Memory B cell (primary cell): ENCODE measurements around the gene CNIH4.
A peak's percentile ranks its signal among the peaks of the same experiment; 100 is the strongest.
"Not testable (repeated sequence)": the region's sequence is repeated elsewhere in the genome, so short reads cannot be mapped to it uniquely, and the experiment has no call there.

Experiments
- ATAC-seq: fragments of 150-1000 bp; cut with Tn5 transposase; 2 replicates; pipeline ENCODE4 v1.10.0; 2021; ENCODE audit warnings: low read depth, mild to moderate bottlenecking, moderate library complexity
- DNase-seq, 2 donors: peaks; one replicate each; pipeline ENCODE4 v3.0.0; 2022; ENCODE audit warnings: low spot score in 2 of 2
- H3K27ac Mint-ChIP-seq: one replicate; pipeline ENCODE4 v1.8.0; 2022; ENCODE audit warnings: mild to moderate bottlenecking, moderate library complexity, mixed read lengths
- H3K27me3 Mint-ChIP-seq: one replicate; pipeline ENCODE4 v1.8.0; 2022; ENCODE audit warnings: mixed read lengths
- H3K36me3 Mint-ChIP-seq: one replicate; pipeline ENCODE4 v1.8.0; 2022; ENCODE audit warnings: mild to moderate bottlenecking, mixed read lengths
- H3K4me1 Mint-ChIP-seq: one replicate; pipeline ENCODE4 v1.8.0; 2022; ENCODE audit warnings: mixed read lengths
- H3K4me3 Mint-ChIP-seq: one replicate; pipeline ENCODE4 v1.8.0; 2022; ENCODE audit warnings: mild to moderate bottlenecking, moderate library complexity, mixed read lengths
- H3K9me3 Mint-ChIP-seq: one replicate; pipeline ENCODE4 v1.8.0; 2022; ENCODE audit warnings: mixed read lengths

Gene CNIH4

DNA sequence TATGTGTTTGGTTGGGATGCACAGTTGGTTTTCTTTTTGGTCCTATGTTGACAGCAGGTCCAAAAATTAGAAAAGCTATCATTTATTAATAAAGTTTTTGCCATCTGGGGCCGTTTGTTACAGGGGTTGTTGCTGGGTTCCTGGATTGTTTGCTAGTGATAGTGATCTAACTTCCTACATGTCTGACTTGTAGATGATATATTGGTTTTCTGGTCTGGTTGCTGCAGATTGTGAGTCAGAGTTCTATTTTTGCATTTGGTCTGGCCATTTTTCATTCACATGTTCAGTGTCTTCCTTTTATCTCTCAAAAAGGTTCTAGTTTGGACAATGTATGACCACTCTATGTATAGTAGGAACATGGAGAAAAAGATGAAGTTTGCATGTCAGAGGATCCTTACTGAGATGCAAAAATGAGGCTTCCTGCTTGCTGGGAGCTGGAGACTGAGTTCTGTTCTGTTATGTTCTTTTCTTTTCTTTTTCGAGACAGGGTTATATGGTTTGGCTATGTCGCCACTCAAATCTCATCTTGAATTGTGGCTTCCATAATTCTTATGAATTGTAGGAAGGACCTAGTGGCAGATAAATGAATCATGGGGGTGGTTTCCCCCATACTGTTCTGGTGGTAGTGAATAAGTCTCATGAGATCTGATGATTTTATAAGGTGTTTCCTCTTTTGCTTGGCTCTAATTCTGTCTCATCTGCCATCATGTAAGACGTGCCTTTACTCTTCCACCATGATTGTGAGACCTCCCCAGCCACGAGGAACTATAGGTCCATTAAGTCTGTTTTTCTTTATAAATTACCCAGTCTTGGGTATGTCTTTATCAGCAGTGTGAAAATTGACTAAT lies 22.5 kb upstream of the CNIH4 start:
- Mint-ChIP-seq H3K4me3 (no peak overlapping the region), H3K27me3 (no peaks in the 10 kb centered on the region), H3K36me3 (no peaks in the 10 kb centered on the region), H3K9me3 (no peaks in the 10 kb centered on the region), H3K27ac (peak overlapping the region; percentile 17), H3K4me1 (peaks cover 9% of the 10 kb centered on the region)
- DNase-seq, result no peak
- no peak for ATAC-seq

GRCh38 chr1:224338150-224338838 lies 18.4 kb upstream of the CNIH4 start:
- Mint-ChIP-seq H3K27me3 (peaks cover 7% of the 10 kb centered on the region), H3K36me3 (peaks cover 8% of the 10 kb centered on the region)
- ATAC-seq, result no peak

DNA sequence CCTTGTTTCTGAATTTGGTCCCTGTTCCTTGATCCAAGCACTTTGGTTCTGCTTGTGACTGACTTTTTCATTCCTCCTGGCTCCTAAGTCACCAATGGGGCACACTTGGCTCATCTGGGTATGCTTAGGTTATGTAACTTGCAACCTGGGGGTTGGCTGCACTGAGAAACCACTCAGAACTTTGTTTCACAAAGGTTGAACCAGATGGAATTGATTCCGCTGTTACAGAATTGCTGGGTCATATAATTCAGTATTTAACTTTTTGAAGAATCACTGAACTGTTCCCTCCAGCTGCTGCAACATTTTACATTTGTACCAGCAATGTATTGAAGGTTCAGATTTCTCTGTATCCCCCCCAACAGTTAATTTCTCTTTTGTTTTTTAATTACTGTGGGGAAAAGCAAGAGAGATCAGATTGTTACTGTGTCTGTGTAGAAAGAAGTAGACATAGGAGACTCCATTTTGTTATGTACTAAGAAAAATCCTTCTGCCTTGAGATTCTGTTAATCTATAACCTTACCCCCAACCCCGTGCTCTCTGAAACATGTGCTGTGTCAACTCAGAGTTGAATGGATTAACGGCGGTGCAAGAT lies 17.1 kb upstream of the CNIH4 start:
- Mint-ChIP-seq H3K27me3 (peaks cover 9% of the 10 kb centered on the region), H3K9me3 (peaks cover 4% of the 10 kb centered on the region), H3K36me3 (peaks cover 10% of the 10 kb centered on the region), H3K4me1 (peaks cover 5% of the 10 kb centered on the region), H3K4me3 (no peak overlapping the region), H3K27ac (no peak overlapping the region)
- ATAC-seq (no peak), DNase-seq (no peak)

More at GRCh38 chr1:224338150-224338838, 18.4 kb upstream of the CNIH4 start:
- peaks cover 1% of the 10 kb centered on the region for H3K9me3 Mint-ChIP-seq
- no peak overlapping the region for H3K4me3 Mint-ChIP-seq
- no peak for DNase-seq
- H3K27ac Mint-ChIP-seq, result no peak overlapping the region
- peaks cover 11% of the 10 kb centered on the region for H3K4me1 Mint-ChIP-seq

DNA sequence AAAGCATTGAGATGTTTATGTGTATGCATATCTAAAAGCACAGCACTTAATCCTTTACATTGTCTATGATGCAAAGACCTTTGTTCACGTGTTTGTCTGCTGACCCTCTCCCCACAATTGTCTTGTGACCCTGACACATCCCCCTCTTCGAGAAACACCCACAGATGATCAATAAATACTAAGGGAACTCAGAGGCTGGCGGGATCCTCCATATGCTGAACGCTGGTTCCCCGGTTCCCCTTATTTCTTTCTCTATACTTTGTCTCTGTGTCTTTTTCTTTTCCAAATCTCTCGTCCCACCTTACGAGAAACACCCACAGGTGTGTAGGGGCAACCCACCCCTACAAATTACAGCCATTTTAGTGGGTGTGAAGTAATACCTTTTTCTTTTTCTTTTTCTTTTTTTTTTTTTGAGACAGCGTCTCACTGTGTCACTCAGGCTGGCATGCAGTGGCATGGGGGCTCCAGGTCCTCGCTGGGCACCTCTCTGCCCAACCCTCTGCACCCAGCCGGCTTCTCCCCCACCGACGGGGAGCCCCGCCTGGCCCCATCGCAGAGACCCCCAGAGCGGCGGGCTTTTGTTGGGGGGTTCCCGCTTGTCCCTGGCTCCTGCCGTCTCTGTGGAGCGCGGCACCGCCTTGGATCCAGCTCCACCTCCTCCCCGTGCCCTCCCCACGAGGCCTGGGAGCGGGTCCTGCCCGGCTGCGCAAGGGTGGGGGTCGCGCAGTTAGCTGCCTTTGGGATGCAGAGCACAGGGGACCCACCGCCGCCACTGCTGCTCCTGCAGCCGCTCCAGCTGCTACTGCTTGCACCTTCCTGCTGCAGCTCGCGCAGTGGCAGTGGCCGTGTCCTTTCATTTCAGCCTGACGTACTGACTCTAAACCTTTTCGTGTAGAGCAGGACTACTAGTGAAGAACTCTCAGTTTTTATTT lies 16.0 kb upstream of the CNIH4 start:
- H3K27ac Mint-ChIP-seq, result not testable (repeated sequence)
- peak; percentile 67 for ATAC-seq

GRCh38 chr1:224343679-224344078 lies 13.0 kb upstream of the CNIH4 start:
- DNase-seq (no peak), ATAC-seq (no peak)
- Mint-ChIP-seq H3K4me1 (peaks cover 5% of the 10 kb centered on the region), H3K9me3 (peaks cover 4% of the 10 kb centered on the region), H3K27ac (no peak overlapping the region), H3K4me3 (no peak overlapping the region), H3K27me3 (peaks cover 9% of the 10 kb centered on the region), H3K36me3 (peaks cover 10% of the 10 kb centered on the region)

More for the DNA sequence above, 16.0 kb upstream of the CNIH4 start:
- H3K36me3 Mint-ChIP-seq, result peaks cover 10% of the 10 kb centered on the region
- H3K4me3 Mint-ChIP-seq, result peak overlapping the region; percentile 73
- not testable (repeated sequence) for H3K4me1 Mint-ChIP-seq, H3K9me3 Mint-ChIP-seq, H3K27me3 Mint-ChIP-seq
- peak in 1 of 2 donors; percentile 16 for DNase-seq

GRCh38 chr1:224348137-224348536 lies 8.5 kb upstream of the CNIH4 start:
- Mint-ChIP-seq H3K4me1 (no peaks in the 10 kb centered on the region), H3K27ac (no peak overlapping the region), H3K27me3 (peaks cover 2% of the 10 kb centered on the region), H3K36me3 (peaks cover 4% of the 10 kb centered on the region), H3K9me3 (peaks cover 2% of the 10 kb centered on the region), H3K4me3 (no peak overlapping the region)
- ATAC-seq (no peak), DNase-seq (no peak)

GRCh38 chr1:224349716-224350115 lies 7.0 kb upstream of the CNIH4 start:
- not testable (repeated sequence) for H3K27ac Mint-ChIP-seq, ATAC-seq, H3K4me3 Mint-ChIP-seq, H3K36me3 Mint-ChIP-seq, H3K4me1 Mint-ChIP-seq, H3K9me3 Mint-ChIP-seq, H3K27me3 Mint-ChIP-seq, DNase-seq

- H3K4me1 Mint-ChIP-seq, ATAC-seq, DNase-seq, H3K36me3 Mint-ChIP-seq, H3K27ac Mint-ChIP-seq, H3K27me3 Mint-ChIP-seq, H3K4me3 Mint-ChIP-seq, H3K9me3 Mint-ChIP-seq: not testable (repeated sequence)
These were observed 4.1 kb upstream of the CNIH4 start for GRCh38 chr1:224352436-224353085.

DNA sequence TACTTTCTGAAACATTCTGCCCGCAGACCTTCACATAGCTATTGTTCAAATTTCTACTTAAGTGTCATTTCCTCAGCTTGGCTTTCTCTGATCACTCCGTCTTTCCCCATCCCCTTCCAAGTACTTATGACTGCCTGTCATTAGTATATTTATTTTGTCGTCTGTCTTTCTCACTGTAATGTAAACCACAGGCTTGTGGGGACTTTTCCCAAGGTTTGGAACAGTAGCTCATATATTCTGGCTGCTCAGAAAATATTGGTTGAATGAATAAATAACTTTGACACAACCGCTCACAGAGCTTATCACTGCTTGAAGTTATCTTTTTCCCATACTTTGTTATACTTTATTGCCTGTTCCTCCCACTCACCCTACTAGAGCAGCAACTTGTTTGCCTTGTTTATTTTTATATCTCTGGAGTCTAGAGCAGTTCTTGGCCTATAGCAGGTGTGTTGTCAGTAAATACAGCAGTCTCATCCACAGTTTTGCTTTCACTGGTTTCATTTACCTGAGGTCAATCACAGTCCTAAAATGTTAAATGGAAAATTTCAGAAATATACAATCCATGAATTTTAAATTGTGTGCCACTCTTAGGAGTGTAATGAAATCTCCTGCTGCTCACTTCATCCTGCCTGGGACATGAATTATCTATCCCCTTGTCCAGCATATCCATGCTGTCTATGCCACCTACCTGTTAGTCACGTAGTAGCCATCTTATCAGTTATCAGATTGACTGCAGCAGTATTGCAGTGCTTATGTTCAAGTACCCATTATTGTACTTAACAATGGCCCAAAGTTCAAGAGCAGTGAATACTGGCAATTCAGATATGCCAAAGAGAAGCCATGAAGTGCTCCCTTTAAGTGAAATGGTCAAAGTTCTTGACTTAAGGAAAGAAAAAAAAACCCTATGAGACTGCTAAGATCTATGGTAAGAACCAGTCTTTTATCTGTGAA lies 2.4 kb upstream of the CNIH4 start:
- ATAC-seq (no peak), DNase-seq (no peak)
- H3K4me3 Mint-ChIP-seq, result no peak overlapping the region
- peaks cover 3% of the 10 kb centered on the region for H3K36me3 Mint-ChIP-seq
- H3K4me1 Mint-ChIP-seq, result peaks cover 16% of the 10 kb centered on the region
- H3K27me3 Mint-ChIP-seq, result no peaks in the 10 kb centered on the region
- no peak overlapping the region for H3K27ac Mint-ChIP-seq
- H3K9me3 Mint-ChIP-seq, result no peaks in the 10 kb centered on the region

- Mint-ChIP-seq H3K4me1 (peaks cover 17% of the 10 kb centered on the region), H3K9me3 (no peaks in the 10 kb centered on the region), H3K27me3 (no peaks in the 10 kb centered on the region), H3K36me3 (peaks cover 5% of the 10 kb centered on the region), H3K27ac (peak overlapping the region; percentile 90), H3K4me3 (peak overlapping the region; percentile 92)
- no peak for ATAC-seq
- no peak for DNase-seq
These were observed 996 bp downstream of the CNIH4 start for GRCh38 chr1:224357626-224358124.

- Mint-ChIP-seq H3K4me1 (peaks cover 17% of the 10 kb centered on the region), H3K27ac (no peak overlapping the region)
These were observed 1.6 kb downstream of the CNIH4 start for GRCh38 chr1:224358237-224358636.

GRCh38 chr1:224359207-224359606 lies 2.5 kb downstream of the CNIH4 start:
- Mint-ChIP-seq H3K9me3 (no peaks in the 10 kb centered on the region), H3K4me3 (no peak overlapping the region), H3K4me1 (peaks cover 21% of the 10 kb centered on the region), H3K36me3 (peaks cover 10% of the 10 kb centered on the region), H3K27me3 (no peaks in the 10 kb centered on the region), H3K27ac (no peak overlapping the region)
- ATAC-seq (no peak), DNase-seq (no peak)

More at GRCh38 chr1:224358237-224358636, 1.6 kb downstream of the CNIH4 start:
- ATAC-seq, result no peak
- Mint-ChIP-seq H3K9me3 (no peaks in the 10 kb centered on the region), H3K4me3 (peak overlapping the region; percentile 92), H3K27me3 (no peaks in the 10 kb centered on the region), H3K36me3 (peaks cover 5% of the 10 kb centered on the region)
- no peak for DNase-seq
